HEK293 (cell line): ENCODE data around the gene SLC39A11.

Source experiments
- CTCF ChIA-PET: fragments of 350-600 bp; formaldehyde crosslinking; extraction: SDS; loops from one replicate; lab custom pipeline; 2021; ENCODE audit warnings: antibody characterized with exemption; lab: Yijun Ruan, JAX
- POLR2A ChIA-PET: fragments of 300-600 bp; formaldehyde crosslinking; extraction: SDS; loops from one replicate; lab custom pipeline; 2020; ENCODE audit warnings: antibody characterized with exemption, inconsistent platforms; lab: Yijun Ruan, JAX
- H3K27ac ChIP-seq: fragments of 200-500 bp; sonication (Bioruptor generic); 2 replicates; pipeline ENCODE4 v1.5.1; 2014; ENCODE audit warnings: low read depth, low read length, control low read depth, inconsistent platforms; ENCODE audit errors: extremely low read depth
- H3K36me3 ChIP-seq, 2 experiments: fragments of 200-500 bp in 1 of 2; sonication (Bioruptor generic) in 1 of 2; 1 replicate in 1 of 2; 2 replicates in 1 of 2; pipeline ENCODE4 v1.5.1; 2014 to 2017; ENCODE audit warnings: inconsistent platforms in 2 of 2, low read length in 2 of 2; ENCODE audit not compliant: control insufficient read depth in 2 of 2, insufficient read depth in 1 of 2
- H3K4me1 ChIP-seq: fragments of 200-500 bp; sonication (Bioruptor generic); 2 replicates; pipeline ENCODE4 v1.5.1; 2014; ENCODE audit warnings: mild to moderate bottlenecking, low read length, inconsistent platforms; ENCODE audit not compliant: control insufficient read depth, insufficient read depth
- H3K4me3 ChIP-seq: 2 replicates; pipeline ENCODE4 v1.5.1; 2011; ENCODE audit warnings: low read depth, mild to moderate bottlenecking, control low read depth, low read length, moderate library complexity
- H3K9me3 ChIP-seq: fragments of 200-500 bp; sonication (Bioruptor generic); 2 replicates; pipeline ENCODE4 v1.5.1; 2014; ENCODE audit warnings: low read depth, low read length, inconsistent platforms; ENCODE audit not compliant: control insufficient read depth, insufficient read depth
- EGR2 ChIP-seq: fragments of 450-650 bp; formaldehyde crosslinking; IDR thresholded peaks from 2 replicates; pipeline ENCODE4 v1.5.1; 2016; ENCODE audit warnings: low read depth, missing biosample characterization, missing genetic modification characterization
- REPIN1 ChIP-seq: fragments of 450-650 bp; formaldehyde crosslinking; IDR thresholded peaks from 2 replicates; pipeline ENCODE4 v1.5.1; 2017; ENCODE audit warnings: missing biosample characterization, missing genetic modification characterization, low read depth
- ZBTB1 ChIP-seq: fragments of 450-650 bp; formaldehyde crosslinking; IDR thresholded peaks from 2 replicates; pipeline ENCODE4 v1.5.1; 2016; ENCODE audit warnings: missing biosample characterization, missing genetic modification characterization
- ZNF155 ChIP-seq: fragments of 450-650 bp; formaldehyde crosslinking; IDR thresholded peaks from 2 replicates; pipeline ENCODE4 v1.5.1; 2016; ENCODE audit warnings: missing biosample characterization, missing genetic modification characterization
- ZNF174 ChIP-seq: fragments of 450-650 bp; formaldehyde crosslinking; IDR thresholded peaks from 2 replicates; pipeline ENCODE4 v1.5.0; 2017; ENCODE audit warnings: missing biosample characterization, mild to moderate bottlenecking, missing genetic modification characterization
- ZNF433 ChIP-seq: fragments of 450-650 bp; formaldehyde crosslinking; IDR thresholded peaks from 2 replicates; pipeline ENCODE4 v1.5.1; 2016; ENCODE audit warnings: missing biosample characterization, missing genetic modification characterization, low read depth
- ZNF501 ChIP-seq: fragments of 450-650 bp; formaldehyde crosslinking; IDR thresholded peaks from 2 replicates; pipeline ENCODE4 v1.5.1; 2016; ENCODE audit warnings: missing biosample characterization, missing genetic modification characterization
- ZNF544 ChIP-seq: fragments of 450-650 bp; formaldehyde crosslinking; IDR thresholded peaks from 2 replicates; pipeline ENCODE4 v1.5.0; 2017; ENCODE audit warnings: missing biosample characterization, missing genetic modification characterization
- ZNF571 ChIP-seq: fragments of 450-650 bp; formaldehyde crosslinking; IDR thresholded peaks from 2 replicates; pipeline ENCODE4 v1.5.0; 2017; ENCODE audit warnings: missing biosample characterization, missing genetic modification characterization
- ZNF580 ChIP-seq: fragments of 450-650 bp; formaldehyde crosslinking; IDR thresholded peaks from 2 replicates; pipeline ENCODE4 v1.5.1; 2016; ENCODE audit warnings: missing biosample characterization, missing genetic modification characterization
- ZNF626 ChIP-seq: fragments of 450-650 bp; sonication (Bioruptor Pico); formaldehyde crosslinking; IDR thresholded peaks from 2 replicates; pipeline ENCODE4 v1.5.1; 2018; ENCODE audit warnings: missing biosample characterization, missing genetic modification characterization, inconsistent platforms
- ZNF645 ChIP-seq: fragments of 450-650 bp; formaldehyde crosslinking; IDR thresholded peaks from 2 replicates; pipeline ENCODE4; 2016; ENCODE audit warnings: missing biosample characterization, missing genetic modification characterization
- ZNF658 ChIP-seq: fragments of 450-650 bp; formaldehyde crosslinking; IDR thresholded peaks from 2 replicates; pipeline ENCODE4; 2016; ENCODE audit warnings: missing biosample characterization, missing genetic modification characterization
- ZNF677 ChIP-seq: fragments of 450-650 bp; IDR thresholded peaks from 2 replicates; pipeline ENCODE4 v1.5.0; 2018; ENCODE audit warnings: missing biosample characterization, mild to moderate bottlenecking, missing genetic modification characterization, moderate library complexity
- ZNF791 ChIP-seq: fragments of 450-650 bp; formaldehyde crosslinking; IDR thresholded peaks from 2 replicates; pipeline ENCODE4 v1.5.1; 2016; ENCODE audit warnings: missing biosample characterization, missing genetic modification characterization
- TF ChIP-seq, protein P1 (sequence below): fragments of 450-650 bp; formaldehyde crosslinking; IDR thresholded peaks from 2 replicates; pipeline ENCODE4 v1.5.1; 2016; ENCODE audit warnings: missing biosample characterization, missing genetic modification characterization
- TF ChIP-seq, protein P2 (sequence below): fragments of 450-650 bp; formaldehyde crosslinking; IDR thresholded peaks from 2 replicates; pipeline ENCODE4 v1.5.1; 2016; ENCODE audit warnings: missing biosample characterization, missing genetic modification characterization

The SLC39A11 gene

DNA sequence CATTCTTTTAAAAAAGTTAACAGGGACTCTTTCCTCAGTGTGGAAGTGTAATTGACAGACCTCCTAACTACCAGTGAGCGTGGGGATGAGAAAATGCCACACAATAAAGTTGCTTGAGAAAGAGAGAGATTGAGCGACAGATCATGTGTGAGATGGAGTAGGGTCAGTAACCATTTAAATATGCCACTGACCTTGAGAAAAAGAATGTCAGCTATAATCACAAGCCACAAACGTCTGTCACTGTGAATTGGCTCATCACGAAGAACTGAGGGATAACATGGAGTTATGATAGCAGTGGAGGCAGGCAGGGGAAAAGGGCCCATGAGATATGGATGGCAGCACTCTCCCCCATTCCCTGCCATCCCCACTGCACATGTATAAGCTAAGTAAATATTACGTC, 253.9 kb downstream of the SLC39A11 start:
- H3K27ac ChIP-seq = no peak overlapping the region
- CTCF ChIA-PET = no interaction called here
- H3K36me3 ChIP-seq = no peaks in the 10 kb centered on the region; a peak in 1 of 3 replicates
- no peaks in the 10 kb centered on the region for H3K4me1 ChIP-seq
- H3K4me3 ChIP-seq = no peak overlapping the region
- POLR2A ChIA-PET = no interaction called here
- no peaks in the 10 kb centered on the region for H3K9me3 ChIP-seq
- no peak for TF ChIP-seq EGR2 (tag by site-specific recombination)
- no peak for TF ChIP-seq ZNF571 (tag by site-specific recombination)
- TF ChIP-seq ZNF645 (tag by site-specific recombination) = no peak
- TF ChIP-seq ZNF501 (tag by site-specific recombination) = no peak
- TF ChIP-seq ZNF677 = no peak
- no peak for TF ChIP-seq ZNF626 (tag by site-specific recombination)
- TF ChIP-seq ZNF433 (tag by site-specific recombination) = no peak
- TF ChIP-seq ZNF791 (tag by site-specific recombination) = no peak
- no peak for TF ChIP-seq REPIN1
- no peak for TF ChIP-seq ZNF580
- TF ChIP-seq, protein P1, sequence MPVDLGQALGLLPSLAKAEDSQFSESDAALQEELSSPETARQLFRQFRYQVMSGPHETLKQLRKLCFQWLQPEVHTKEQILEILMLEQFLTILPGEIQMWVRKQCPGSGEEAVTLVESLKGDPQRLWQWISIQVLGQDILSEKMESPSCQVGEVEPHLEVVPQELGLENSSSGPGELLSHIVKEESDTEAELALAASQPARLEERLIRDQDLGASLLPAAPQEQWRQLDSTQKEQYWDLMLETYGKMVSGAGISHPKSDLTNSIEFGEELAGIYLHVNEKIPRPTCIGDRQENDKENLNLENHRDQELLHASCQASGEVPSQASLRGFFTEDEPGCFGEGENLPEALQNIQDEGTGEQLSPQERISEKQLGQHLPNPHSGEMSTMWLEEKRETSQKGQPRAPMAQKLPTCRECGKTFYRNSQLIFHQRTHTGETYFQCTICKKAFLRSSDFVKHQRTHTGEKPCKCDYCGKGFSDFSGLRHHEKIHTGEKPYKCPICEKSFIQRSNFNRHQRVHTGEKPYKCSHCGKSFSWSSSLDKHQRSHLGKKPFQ = no peak

DNA sequence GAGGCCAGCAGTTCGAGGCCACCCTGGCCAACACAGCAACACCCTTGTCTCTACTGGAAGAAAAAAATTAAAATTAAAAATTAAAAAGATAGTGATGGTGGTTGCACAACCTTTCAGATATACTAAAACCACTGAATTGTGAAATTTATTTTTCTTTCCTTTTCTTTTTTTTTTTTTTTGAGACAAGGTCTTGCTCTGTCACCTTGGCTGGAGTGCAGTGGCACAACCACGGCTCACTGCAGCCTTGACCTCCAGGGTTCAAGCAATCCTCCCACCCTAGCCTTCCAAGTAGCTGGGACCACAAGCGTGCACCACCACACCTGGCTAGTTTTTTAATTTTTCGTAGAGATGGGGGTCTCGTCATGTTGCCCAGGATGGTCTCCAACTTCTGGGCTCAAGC, 254.4 kb downstream of the SLC39A11 start:
- H3K27ac ChIP-seq = no peak overlapping the region
- no peaks in the 10 kb centered on the region for H3K9me3 ChIP-seq
- ChIA-PET CTCF (no interaction called here), POLR2A (no interaction called here)
- no peaks in the 10 kb centered on the region for H3K4me1 ChIP-seq
- no peaks in the 10 kb centered on the region; a peak in 1 of 3 replicates for H3K36me3 ChIP-seq
- TF ChIP-seq, protein P2, sequence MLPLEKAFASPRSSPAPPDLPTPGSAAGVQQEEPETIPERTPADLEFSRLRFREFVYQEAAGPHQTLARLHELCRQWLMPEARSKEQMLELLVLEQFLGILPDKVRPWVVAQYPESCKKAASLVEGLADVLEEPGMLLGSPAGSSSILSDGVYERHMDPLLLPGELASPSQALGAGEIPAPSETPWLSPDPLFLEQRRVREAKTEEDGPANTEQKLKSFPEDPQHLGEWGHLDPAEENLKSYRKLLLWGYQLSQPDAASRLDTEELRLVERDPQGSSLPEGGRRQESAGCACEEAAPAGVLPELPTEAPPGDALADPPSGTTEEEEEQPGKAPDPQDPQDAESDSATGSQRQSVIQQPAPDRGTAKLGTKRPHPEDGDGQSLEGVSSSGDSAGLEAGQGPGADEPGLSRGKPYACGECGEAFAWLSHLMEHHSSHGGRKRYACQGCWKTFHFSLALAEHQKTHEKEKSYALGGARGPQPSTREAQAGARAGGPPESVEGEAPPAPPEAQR (tag by site-specific recombination) = no peak
- no peak for TF ChIP-seq ZNF174 (tag by site-specific recombination)
- TF ChIP-seq ZNF677 = no peak
- no peak for TF ChIP-seq ZNF544 (tag by site-specific recombination)
- H3K4me3 ChIP-seq = no peak overlapping the region

DNA sequence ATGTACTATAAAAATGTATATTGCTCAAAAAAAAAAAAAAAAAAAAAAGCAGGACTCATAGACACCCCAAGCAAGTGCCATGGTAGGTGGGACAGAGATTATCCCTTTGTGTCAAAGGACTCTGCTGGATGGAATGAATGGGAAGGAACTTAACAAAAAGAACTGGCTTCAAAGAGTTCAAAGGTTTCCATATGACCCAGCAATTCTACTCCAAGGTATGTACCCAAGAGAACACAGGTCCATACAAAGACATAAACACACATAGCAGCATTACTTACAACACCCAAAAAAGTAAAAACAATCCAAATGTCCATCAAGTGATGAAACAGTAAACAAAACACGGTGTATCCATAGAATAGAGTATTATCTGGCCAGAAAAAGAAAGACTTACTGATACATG, 255.2 kb downstream of the SLC39A11 start:
- Histone ChIP-seq H3K4me3 (no peak overlapping the region), H3K36me3 (no peaks in the 10 kb centered on the region; a peak in 1 of 3 replicates), H3K9me3 (no peaks in the 10 kb centered on the region), H3K27ac (no peak overlapping the region), H3K4me1 (no peaks in the 10 kb centered on the region)
- TF ChIP-seq ZBTB1 (tag by site-specific recombination) = no peak
- no peak for TF ChIP-seq ZNF658 (tag by site-specific recombination)
- TF ChIP-seq ZNF155 (tag by site-specific recombination) = no peak
- CTCF ChIA-PET = interaction anchor here (0.7 kb wide), 1 partner anchor 102 kb away, joined by 4 read pairs; no protein-coding TSS in a partner anchor
- POLR2A ChIA-PET = no interaction called here
